Karpas-422 (cell line): ENCODE results near the gene ATG9B. TPM values are rescaled to one million over a fixed set of nuclear protein-coding genes. Genes with fewer than 3 reads are reported as not detected.

ENCODE experiments used
- DNase-seq: peaks from one replicate; pipeline ENCODE4 v3.0.0-alpha.2; 2015
- H2AFZ ChIP-seq: fragments of 200-600 bp; sonication (generic); 2 replicates; pipeline ENCODE4 v1.6.1; 2014; ENCODE audit warnings: antibody characterized with exemption, low read length, mixed read lengths
- H3K27ac ChIP-seq: fragments of 200-600 bp; sonication (generic); 2 replicates; pipeline ENCODE4 v1.5.1; 2014; ENCODE audit warnings: mild to moderate bottlenecking, low read length, moderate library complexity
- H3K27me3 ChIP-seq: fragments of 200-600 bp; sonication (generic); 2 replicates; pipeline ENCODE4 v1.6.1; 2014; ENCODE audit warnings: low read length, mixed read lengths
- H3K36me3 ChIP-seq: fragments of 200-600 bp; sonication (generic); 2 replicates; pipeline ENCODE4 v1.6.1; 2014; ENCODE audit warnings: low read length, mixed read lengths; ENCODE audit not compliant: insufficient read depth
- H3K4me1 ChIP-seq: fragments of 200-600 bp; sonication (generic); 2 replicates; pipeline ENCODE4 v1.6.1; 2014; ENCODE audit warnings: mild to moderate bottlenecking, low read length, mixed read lengths
- H3K4me2 ChIP-seq: fragments of 200-600 bp; sonication (generic); 2 replicates; pipeline ENCODE4 v1.6.1; 2014; ENCODE audit warnings: low read length, low read depth, mild to moderate bottlenecking; ENCODE audit not compliant: poor library complexity, severe bottlenecking
- H3K4me3 ChIP-seq: fragments of 200-600 bp; sonication (generic); 2 replicates; pipeline ENCODE4 v1.5.1; 2014; ENCODE audit warnings: mild to moderate bottlenecking, antibody characterized with exemption, low read length, mixed read lengths
- H3K79me2 ChIP-seq: fragments of 200-600 bp; sonication (generic); 2 replicates; pipeline ENCODE4 v1.6.1; 2014; ENCODE audit warnings: mild to moderate bottlenecking, low read length, mixed read lengths
- H3K9ac ChIP-seq: fragments of 200-600 bp; sonication (generic); 2 replicates; pipeline ENCODE4 v1.6.0; 2014; ENCODE audit warnings: low read length
- H3K9me2 ChIP-seq: fragments of 200-600 bp; sonication (generic), shearing (Covaris generic); replicated peaks from 2 replicates; pipeline ENCODE4 v1.6.0; 2014; ENCODE audit warnings: mild to moderate bottlenecking, low read length, moderate library complexity; ENCODE audit not compliant: insufficient read depth
- H3K9me3 ChIP-seq: fragments of 300-700, 200-600 bp; sonication (generic); 2 replicates; pipeline ENCODE4 v1.6.1; 2014; ENCODE audit warnings: low read length, mixed read lengths
- H4K20me1 ChIP-seq: fragments of 200-600 bp; sonication (generic); 2 replicates; pipeline ENCODE4 v1.6.1; 2014; ENCODE audit warnings: mild to moderate bottlenecking, antibody characterized with exemption, low read length, low read depth; ENCODE audit not compliant: insufficient read depth
- total RNA-seq: library from RNA; depleted of rRNA; stranded (reverse); fragments of >200 nt; shearing (Covaris generic); gene quantifications from 2 replicates; pipeline ENCODE4 v1.2.3, GENCODE V29; 2014; ENCODE audit warnings: low replicate concordance

Gene ATG9B
- total RNA-seq, 1 experiment from 2014 or later, result 0.78 TPM

GRCh38 chr7:150978126-150978789, 46.0 kb downstream of the ATG9B start, which contains the start of gene KCNH2:
Gene KCNH2 (minus strand): TSS chr7:150978321. CDS start chr7:150977913, 408 bp downstream.
- H3K4me3 ChIP-seq, result peak within 1 kb of the TSS; percentile 63
- H2AFZ ChIP-seq, result 0 out of 2 replicates have a peak within 1 kb of the TSS, but pooled peaks have one; percentile 71
- no peaks in the 10 kb centered on the region for H3K9me2 ChIP-seq
- H3K9ac ChIP-seq, result peak within 1 kb of the TSS; percentile 58
- H3K27ac ChIP-seq, result no peak within 1 kb of the TSS
- no peaks in the 10 kb centered on the region for H3K27me3 ChIP-seq
- H3K79me2 ChIP-seq, result no peaks in the 10 kb centered on the region
- no peaks in the 10 kb centered on the region for H3K9me3 ChIP-seq
- no peaks in the 10 kb centered on the region for H3K36me3 ChIP-seq
- peak within 1 kb of the TSS; percentile 80 for H3K4me2 ChIP-seq
- H3K4me1 ChIP-seq, result peaks cover 31% of the 10 kb centered on the region
- peak; percentile 85 for DNase-seq
- H4K20me1 ChIP-seq, result 0 out of 2 replicates have a peak, but pooled peaks cover 4% of the 10 kb centered on the region

DNA sequence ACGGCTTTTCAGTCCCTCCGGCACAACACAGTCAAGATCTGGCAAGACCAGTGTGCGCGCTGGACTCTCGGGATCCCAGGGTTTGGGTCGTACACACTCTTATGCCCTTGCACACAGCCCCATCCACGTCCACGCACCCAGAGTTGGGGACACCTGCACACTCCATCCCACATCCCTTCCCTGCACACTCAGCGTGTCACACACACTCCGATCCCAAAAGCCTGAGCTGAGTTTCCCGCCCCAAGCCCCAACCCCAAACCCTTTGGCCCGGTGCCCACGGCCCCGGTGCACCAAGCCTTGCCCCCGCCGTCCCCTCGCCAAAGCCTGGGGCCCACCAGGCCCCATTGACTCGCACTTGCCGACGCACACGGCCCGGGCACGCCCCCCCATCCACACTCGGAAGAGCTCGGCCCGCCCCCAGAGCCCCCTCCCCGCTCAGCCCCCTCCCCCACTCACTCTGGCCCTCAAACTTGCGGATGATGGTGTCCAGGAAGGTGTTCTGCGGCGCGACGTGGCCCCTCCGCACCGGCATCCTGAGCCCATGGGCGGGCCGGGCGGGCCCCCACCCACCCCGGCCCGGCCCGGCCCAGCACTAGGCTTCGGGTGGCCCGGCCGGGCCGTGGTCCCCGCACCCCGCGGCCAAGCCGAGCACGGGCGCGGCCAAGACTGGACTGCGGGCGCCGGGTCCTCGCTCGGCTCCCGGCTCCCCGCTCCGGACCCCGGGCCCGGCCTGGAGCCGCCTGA, 46.7 kb downstream of the ATG9B start:
- no peak for DNase-seq
- no peaks in the 10 kb centered on the region for H3K79me2 ChIP-seq
- 0 out of 2 replicates have a peak, but pooled peaks cover 4% of the 10 kb centered on the region for H4K20me1 ChIP-seq
- H2AFZ ChIP-seq, result no peak overlapping the region
- H3K4me2 ChIP-seq, result peak overlapping the region; percentile 44
- peak overlapping the region; percentile 22; the same call in 1 of the 2 replicates for H3K4me3 ChIP-seq
- H3K36me3 ChIP-seq, result no peaks in the 10 kb centered on the region
- no peak overlapping the region for H3K27ac ChIP-seq
- peaks cover 31% of the 10 kb centered on the region for H3K4me1 ChIP-seq
- H3K9me2 ChIP-seq, result no peaks in the 10 kb centered on the region
- H3K27me3 ChIP-seq, result no peaks in the 10 kb centered on the region
- H3K9ac ChIP-seq, result peak overlapping the region; percentile 24; the same call in 1 of the 2 replicates
- H3K9me3 ChIP-seq, result no peaks in the 10 kb centered on the region

DNA sequence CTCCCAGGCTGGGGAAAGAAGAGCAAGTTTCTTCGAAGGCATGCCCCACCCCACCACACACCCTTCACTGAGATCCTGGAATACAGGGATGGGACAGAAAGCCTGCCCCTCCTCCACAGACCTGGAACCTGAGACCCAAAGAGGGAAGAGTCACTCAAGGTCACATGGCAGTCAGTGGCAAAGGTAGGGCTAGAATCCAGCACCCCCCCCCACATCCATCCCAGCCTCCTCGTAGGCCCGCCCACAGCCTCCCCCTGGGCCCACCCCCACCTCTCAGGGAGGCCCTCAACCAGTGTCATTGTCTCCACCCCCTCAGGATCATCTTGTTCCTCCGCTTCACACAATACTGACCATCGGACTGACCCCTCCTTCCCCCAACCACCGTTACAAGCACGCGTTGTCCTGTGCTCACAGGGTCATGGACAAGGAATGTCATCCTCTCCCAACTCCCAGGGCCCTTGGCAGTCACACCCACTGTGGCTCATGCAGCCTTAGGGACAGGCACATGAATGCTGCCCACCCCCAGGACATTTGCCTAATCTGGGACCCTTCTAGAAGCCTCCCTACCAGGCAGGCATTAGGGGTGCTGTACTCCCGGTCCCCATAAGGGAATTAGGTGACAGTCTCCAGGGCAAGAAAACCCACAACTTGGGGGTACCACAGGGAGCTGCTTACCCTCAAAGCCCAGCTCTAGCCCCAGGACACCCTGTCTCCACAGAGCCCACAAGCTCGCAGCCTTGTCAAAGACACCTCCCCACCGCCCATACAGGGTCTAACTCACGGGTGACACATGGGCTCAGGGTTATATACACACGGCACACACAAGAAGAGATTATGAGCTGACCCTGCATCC, 47.5 kb downstream of the ATG9B start:
- H3K27me3 ChIP-seq, result no peaks in the 10 kb centered on the region
- peak overlapping the region; percentile 44 for H3K4me2 ChIP-seq
- H4K20me1 ChIP-seq, result 0 out of 2 replicates have a peak, but pooled peaks cover 4% of the 10 kb centered on the region
- peak overlapping the region; percentile 22; the same call in 1 of the 2 replicates for H3K4me3 ChIP-seq
- H3K9me2 ChIP-seq, result no peaks in the 10 kb centered on the region
- no peak for DNase-seq
- H3K79me2 ChIP-seq, result no peaks in the 10 kb centered on the region
- no peak overlapping the region for H2AFZ ChIP-seq
- H3K9ac ChIP-seq, result peak overlapping the region; percentile 24; the same call in 1 of the 2 replicates
- H3K9me3 ChIP-seq, result no peaks in the 10 kb centered on the region
- no peak overlapping the region for H3K27ac ChIP-seq
- H3K4me1 ChIP-seq, result peaks cover 31% of the 10 kb centered on the region
- no peaks in the 10 kb centered on the region for H3K36me3 ChIP-seq

DNA sequence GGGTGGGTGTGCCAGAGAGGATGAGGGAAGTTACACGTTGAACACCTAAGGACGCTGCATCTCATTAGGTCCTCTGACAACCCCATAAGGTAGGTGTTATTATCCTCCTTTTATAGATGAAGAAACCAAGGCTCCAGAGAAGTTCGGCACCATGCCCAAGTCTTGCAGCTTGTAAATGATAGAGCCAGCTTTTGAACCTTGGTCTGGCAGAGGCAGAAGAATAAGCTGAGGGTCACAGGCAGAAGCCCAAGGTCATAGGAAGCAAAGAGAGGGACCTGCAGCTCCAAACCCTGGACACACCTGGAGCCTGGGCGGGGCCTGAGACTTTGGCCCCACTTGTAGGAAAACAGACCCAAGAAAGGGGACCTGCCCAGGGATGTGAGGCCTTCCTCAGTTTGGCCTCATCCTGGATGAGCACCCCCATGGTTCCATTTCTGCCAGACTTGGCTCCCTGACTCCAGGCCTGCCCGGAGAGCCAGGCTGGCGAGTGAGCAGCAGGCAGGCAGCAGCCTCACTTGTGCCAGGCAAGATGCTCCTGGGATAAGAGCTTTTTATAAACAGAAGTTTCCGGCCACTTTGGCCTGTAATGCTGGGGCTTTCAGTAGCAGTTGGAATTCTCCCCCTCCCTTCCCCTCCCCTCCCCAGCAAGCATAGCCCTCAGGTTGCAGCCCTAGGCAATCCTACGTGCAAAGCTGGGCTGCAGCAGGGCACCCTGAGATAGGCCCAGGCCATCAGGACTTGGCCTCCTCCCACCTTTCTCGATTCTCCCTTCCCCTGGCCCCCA, 48.6 kb downstream of the ATG9B start:
- Histone ChIP-seq H3K4me1 (peaks cover 31% of the 10 kb centered on the region), H2AFZ (no peak overlapping the region), H3K27me3 (no peaks in the 10 kb centered on the region), H3K9ac (peak overlapping the region; percentile 72), H3K27ac (no peak overlapping the region), H3K4me3 (peak overlapping the region; percentile 73), H4K20me1 (0 out of 2 replicates have a peak, but pooled peaks cover 4% of the 10 kb centered on the region), H3K36me3 (no peaks in the 10 kb centered on the region), H3K4me2 (peak overlapping the region; percentile 71), H3K9me2 (no peaks in the 10 kb centered on the region), H3K79me2 (no peaks in the 10 kb centered on the region), H3K9me3 (no peaks in the 10 kb centered on the region)
- DNase-seq, result no peak

DNA sequence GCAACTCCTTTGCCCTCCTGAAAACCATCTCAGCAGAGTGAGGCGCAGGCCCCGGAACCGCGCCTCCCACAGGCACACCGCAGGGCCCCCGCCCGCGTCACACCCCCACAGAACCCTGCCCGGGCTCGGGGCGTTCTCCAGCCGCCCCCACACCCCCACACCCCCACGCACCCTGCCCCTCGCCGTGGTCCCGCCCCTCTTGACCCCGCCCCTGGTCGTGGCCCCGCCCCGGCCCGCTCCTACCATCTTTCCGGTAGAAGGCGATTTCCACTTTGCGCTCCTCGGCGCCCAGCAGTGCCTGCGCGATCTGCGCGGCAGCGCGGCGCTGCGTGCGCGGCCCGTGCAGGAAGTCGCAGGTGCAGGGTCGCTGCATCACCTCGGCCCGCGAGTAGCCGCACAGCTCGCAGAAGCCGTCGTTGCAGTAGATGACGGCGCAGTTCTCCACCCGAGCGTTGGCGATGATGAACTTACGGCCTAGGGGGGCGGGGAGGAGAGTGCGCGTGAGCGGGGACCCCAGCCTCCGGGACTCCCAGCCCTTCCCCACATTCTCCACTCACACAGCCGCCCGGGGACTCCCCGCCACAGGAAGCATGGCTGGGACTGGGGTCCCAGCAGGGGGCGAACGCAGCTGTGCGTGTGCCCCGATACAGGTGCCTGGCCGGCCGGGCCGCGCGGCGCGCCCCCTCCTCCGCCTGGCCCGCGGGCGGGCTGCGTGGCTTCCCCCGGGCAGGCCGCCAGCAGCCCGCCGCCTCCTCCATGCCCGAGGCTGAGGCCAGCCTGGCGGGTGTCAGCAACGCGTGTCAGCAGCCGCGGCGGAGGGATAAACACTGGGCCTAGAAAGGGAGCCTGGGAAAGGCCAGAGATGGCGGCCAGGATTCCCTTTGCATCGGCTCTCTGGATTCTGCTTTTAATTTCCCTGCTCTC, 49.6 kb downstream of the ATG9B start:
- Histone ChIP-seq H3K4me1 (peaks cover 31% of the 10 kb centered on the region), H2AFZ (peak overlapping the region; percentile 94), H3K9me2 (no peaks in the 10 kb centered on the region), H3K4me3 (peak overlapping the region; percentile 73), H4K20me1 (0 out of 2 replicates have a peak, but pooled peaks cover 4% of the 10 kb centered on the region), H3K9me3 (no peaks in the 10 kb centered on the region), H3K27ac (no peak overlapping the region), H3K36me3 (no peaks in the 10 kb centered on the region), H3K4me2 (peak overlapping the region; percentile 71), H3K79me2 (no peaks in the 10 kb centered on the region), H3K9ac (peak overlapping the region; percentile 72), H3K27me3 (no peaks in the 10 kb centered on the region)
- DNase-seq, result peak; percentile 86

- H3K9me3 ChIP-seq, result no peaks in the 10 kb centered on the region
- H3K27ac ChIP-seq, result no peak overlapping the region
- H4K20me1 ChIP-seq, result no peaks in the 10 kb centered on the region
- no peaks in the 10 kb centered on the region for H3K9me2 ChIP-seq
- peaks cover 27% of the 10 kb centered on the region for H3K4me1 ChIP-seq
- H3K4me3 ChIP-seq, result peak overlapping the region; percentile 73; the same call in 1 of the 2 replicates
- no peak overlapping the region for H2AFZ ChIP-seq
- no peak for DNase-seq
- H3K27me3 ChIP-seq, result no peaks in the 10 kb centered on the region
- peak overlapping the region; percentile 71 for H3K4me2 ChIP-seq
- peak overlapping the region; percentile 72 for H3K9ac ChIP-seq
- H3K79me2 ChIP-seq, result no peaks in the 10 kb centered on the region
- H3K36me3 ChIP-seq, result no peaks in the 10 kb centered on the region
These were observed 50.5 kb downstream of the ATG9B start for GRCh38 chr7:150973571-150974451.
